ENCODE results near the gene KCNH1.

GRCh38 chr1:210758761-210759160, 375.2 kb downstream of the KCNH1 start:
- TF ChIP-seq CTCF (IDR thresholded peaks at IDR 0.05; ENCODE audit: low read depth, low read length) (no peak), MAX (IDR thresholded peaks at IDR 0.05; ENCODE audit: low read depth, low read length) (no peak)
